ENCODE results near the gene BLNK.

Gene BLNK

GRCh38 chr10:96287392-96288105 is 16.2 kb upstream of the BLNK start:
- TF ChIP-seq, protein P1, sequence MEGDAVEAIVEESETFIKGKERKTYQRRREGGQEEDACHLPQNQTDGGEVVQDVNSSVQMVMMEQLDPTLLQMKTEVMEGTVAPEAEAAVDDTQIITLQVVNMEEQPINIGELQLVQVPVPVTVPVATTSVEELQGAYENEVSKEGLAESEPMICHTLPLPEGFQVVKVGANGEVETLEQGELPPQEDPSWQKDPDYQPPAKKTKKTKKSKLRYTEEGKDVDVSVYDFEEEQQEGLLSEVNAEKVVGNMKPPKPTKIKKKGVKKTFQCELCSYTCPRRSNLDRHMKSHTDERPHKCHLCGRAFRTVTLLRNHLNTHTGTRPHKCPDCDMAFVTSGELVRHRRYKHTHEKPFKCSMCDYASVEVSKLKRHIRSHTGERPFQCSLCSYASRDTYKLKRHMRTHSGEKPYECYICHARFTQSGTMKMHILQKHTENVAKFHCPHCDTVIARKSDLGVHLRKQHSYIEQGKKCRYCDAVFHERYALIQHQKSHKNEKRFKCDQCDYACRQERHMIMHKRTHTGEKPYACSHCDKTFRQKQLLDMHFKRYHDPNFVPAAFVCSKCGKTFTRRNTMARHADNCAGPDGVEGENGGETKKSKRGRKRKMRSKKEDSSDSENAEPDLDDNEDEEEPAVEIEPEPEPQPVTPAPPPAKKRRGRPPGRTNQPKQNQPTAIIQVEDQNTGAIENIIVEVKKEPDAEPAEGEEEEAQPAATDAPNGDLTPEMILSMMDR (IDR thresholded peaks at IDR 0.05; ENCODE audit: extremely low read depth, missing control alignments): no peak
- DNase-seq (ENCODE audit: low spot score): peak; percentile 32

DNA sequence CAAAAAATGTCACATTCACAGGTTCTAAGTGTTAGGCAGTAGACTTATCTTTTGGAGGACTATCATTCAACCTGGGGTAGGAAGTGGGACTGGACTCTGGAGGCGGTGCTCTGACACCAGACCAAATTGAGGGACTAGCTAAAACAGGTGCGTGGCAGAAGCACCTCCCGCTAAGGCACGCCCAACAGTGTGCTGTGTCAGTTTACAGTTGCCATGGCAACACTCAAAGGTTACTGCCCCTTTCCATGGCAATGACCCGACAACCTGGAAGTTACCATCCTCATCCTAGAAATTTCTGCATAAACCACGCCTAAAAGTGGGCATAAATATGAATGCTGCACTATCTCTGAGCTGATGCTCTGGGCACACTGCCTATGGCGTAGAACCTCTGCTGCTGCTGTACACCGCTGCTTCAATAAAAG is 14.0 kb upstream of the BLNK start:
- no peak for DNase-seq (ENCODE audit: low spot score)
- TF ChIP-seq, protein P1 (IDR thresholded peaks at IDR 0.05; ENCODE audit: extremely low read depth, missing control alignments): no peak

GRCh38 chr10:96283756-96284155 is 12.4 kb upstream of the BLNK start:
- TF ChIP-seq, protein P1 (IDR thresholded peaks at IDR 0.05; ENCODE audit: extremely low read depth, missing control alignments): no peak
- no peak for DNase-seq (ENCODE audit: low spot score)

DNA sequence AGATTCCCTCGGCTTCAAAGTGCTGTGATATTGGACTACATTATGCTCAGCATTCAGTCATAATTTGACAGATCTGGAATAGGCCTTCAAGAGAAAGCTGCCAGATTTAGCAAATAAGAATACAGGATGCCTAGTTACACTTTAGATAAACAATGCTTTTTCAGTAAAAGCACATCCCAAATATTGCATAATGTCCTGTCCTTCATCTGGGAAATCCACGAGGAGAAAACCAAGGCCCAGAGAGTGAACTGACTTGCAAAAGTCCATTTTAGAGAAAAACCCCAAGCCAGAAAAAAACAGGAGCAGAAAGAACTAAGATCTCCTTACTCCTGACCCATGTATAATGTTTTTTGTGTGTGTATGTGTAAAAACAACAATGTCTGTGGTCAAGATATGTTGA is 12.0 kb upstream of the BLNK start:
- TF ChIP-seq, protein P1 (IDR thresholded peaks at IDR 0.05; ENCODE audit: extremely low read depth, missing control alignments): no peak
- DNase-seq (ENCODE audit: low spot score): no peak

DNA sequence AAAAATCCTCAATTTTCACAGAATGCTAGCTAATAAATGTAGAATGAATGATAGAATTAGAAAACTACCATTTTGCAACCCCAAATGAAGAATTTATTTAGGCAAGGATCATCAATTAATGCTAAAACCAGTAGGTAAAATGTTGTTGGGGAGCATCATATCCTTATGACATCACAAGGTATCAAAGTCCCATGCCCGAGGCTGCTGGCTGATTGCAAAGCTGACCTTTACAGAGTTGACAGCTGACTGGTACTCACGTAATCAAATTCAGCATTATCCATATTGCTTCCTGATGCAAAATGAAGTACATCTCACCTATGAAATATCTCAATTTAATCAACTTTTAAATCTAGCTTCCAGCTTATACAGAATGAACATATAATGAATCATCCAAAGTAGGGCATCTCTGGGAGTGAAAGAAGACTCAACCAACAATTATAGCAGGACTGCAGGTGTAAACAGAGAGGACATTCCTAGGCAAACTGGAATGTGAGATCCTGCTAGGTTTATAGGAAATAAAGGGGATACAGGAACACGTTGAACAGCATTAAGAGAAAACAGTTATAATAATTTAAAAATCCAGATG is 10.2 kb upstream of the BLNK start:
- TF ChIP-seq, protein P1 (IDR thresholded peaks at IDR 0.05; ENCODE audit: extremely low read depth, missing control alignments): no peak
- no peak for DNase-seq (ENCODE audit: low spot score)

- TF ChIP-seq, protein P1 (IDR thresholded peaks at IDR 0.05; ENCODE audit: extremely low read depth, missing control alignments): no peak
- DNase-seq (ENCODE audit: low spot score): no peak
These were observed 9.5 kb upstream of the BLNK start for GRCh38 chr10:96280859-96281258.

DNA sequence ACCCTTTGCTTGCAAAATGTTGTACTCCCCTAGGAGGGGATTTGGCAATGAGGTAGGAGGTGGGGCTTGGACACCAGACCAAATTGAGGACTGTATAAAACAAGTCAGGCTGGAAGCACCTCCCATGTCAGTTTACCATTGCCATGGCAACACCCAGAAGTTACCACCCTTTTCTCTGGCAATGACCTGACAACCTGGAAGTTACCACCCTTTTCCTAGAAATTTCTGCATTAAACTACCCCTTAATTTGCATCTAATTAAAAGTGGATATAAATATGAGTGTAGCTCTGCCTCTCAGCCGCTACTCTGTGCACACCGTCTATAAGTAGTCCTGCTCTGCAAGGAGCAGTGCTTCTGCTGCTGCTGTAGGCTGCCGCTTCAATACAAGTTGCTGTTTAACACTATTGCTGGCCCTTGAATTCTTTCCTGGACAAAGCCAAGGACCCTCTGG is 7.8 kb upstream of the BLNK start:
- no peak for DNase-seq (ENCODE audit: low spot score)
- TF ChIP-seq, protein P1 (IDR thresholded peaks at IDR 0.05; ENCODE audit: extremely low read depth, missing control alignments): no peak

Data from GM20000 (cell line).